ENCODE measurements around the gene ELMOD1. TPM values are rescaled to one million over a fixed set of nuclear protein-coding genes. Genes with fewer than 3 reads are reported as not detected.

ELMOD1 gene
- total and polyA plus RNA-seq, 2 donors from 2014 or later: 0.47 to 2.6 TPM

DNA sequence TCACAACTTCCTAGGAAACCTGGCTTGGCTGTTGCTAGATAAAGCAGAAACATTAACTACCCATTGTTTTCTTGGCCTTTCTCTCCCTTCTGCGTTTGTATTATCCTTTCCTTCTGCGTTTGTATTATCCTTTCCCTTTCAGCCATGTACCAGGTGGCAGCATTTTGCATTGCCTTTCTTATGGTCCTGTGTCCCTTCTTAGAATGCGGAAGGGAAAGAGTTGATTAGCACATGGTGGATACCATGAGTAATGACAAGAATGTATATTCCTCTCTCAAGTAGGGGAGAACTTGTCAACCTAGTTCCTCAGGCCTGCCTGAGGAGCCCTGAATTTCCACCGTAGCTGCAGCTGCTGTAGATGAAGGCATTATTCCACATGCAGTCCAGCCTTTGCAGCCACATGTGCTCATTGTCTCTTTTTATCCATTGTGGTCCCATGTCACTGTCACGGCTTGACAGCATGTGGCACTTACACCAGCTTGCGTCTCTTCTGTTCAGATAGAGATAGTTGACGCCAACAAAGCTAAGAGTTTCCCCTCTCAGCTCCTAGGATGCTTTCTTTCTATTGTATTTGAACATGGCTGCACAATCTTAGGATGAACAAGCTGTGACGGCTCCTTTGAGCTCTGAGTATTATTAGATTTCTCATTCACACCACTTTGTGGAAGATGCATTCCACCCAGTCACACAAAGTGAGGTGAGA is 76.1 kb downstream of the ELMOD1 start:
- Histone ChIP-seq H3K27ac (ENCODE audit: low read depth in 2 of 2, low read length in 2 of 2) (no peak overlapping the region), H3K4me3 (ENCODE audit: low read length in 3 of 3) (no peak overlapping the region), H3K4me1 (ENCODE audit: control insufficient read depth in 2 of 3, insufficient read depth in 2 of 3, low read depth in 1 of 3, low read length in 3 of 3) (no peaks in the 10 kb centered on the region), H3K27me3 (ENCODE audit: control insufficient read depth, insufficient read depth, low read length) (no peaks in the 10 kb centered on the region), H3K9ac (ENCODE audit: low read length in 3 of 3) (no peak overlapping the region), H3K36me3 (ENCODE audit: control insufficient read depth in 2 of 3, insufficient read depth in 3 of 3, low read length in 3 of 3) (no peaks in the 10 kb centered on the region), H3K9me3 (ENCODE audit: control insufficient read depth in 2 of 3, insufficient read depth in 1 of 3, low read length in 3 of 3) (no peaks in the 10 kb centered on the region)
- intact Hi-C loops (cut with DNase I): no loop called here
- DNase-seq (no peak), FAIRE-seq (no peak)
- TF ChIP-seq, protein P1, sequence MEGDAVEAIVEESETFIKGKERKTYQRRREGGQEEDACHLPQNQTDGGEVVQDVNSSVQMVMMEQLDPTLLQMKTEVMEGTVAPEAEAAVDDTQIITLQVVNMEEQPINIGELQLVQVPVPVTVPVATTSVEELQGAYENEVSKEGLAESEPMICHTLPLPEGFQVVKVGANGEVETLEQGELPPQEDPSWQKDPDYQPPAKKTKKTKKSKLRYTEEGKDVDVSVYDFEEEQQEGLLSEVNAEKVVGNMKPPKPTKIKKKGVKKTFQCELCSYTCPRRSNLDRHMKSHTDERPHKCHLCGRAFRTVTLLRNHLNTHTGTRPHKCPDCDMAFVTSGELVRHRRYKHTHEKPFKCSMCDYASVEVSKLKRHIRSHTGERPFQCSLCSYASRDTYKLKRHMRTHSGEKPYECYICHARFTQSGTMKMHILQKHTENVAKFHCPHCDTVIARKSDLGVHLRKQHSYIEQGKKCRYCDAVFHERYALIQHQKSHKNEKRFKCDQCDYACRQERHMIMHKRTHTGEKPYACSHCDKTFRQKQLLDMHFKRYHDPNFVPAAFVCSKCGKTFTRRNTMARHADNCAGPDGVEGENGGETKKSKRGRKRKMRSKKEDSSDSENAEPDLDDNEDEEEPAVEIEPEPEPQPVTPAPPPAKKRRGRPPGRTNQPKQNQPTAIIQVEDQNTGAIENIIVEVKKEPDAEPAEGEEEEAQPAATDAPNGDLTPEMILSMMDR (IDR thresholded peaks at IDR 0.05; ENCODE audit: borderline replicate concordance, extremely low read depth, insufficient read depth): no peak

DNA sequence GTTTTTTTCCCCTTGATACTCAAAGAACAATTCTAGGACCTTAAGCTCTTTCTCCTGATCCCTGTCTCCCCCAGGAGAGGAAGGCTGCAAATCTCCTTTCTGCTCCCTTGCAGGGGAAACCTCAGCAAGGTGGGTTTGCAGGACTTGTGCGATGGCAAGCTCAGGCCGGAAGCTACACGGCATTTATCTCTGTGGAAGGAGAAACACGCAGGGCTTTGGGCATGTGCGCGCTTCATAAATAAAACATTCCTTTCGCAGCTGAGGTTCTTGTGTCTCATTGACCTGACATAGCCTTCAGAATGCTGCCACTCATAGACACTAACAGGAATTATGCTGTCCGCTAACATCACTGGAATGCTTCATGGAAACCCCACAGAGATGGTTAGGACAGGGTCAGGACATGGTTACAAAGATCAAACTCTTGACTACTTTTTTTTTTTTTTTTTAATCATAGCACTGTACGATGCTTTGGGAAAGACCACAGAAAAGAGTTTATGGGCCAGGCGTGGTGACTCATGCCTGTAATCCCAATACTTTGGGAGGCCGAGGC is 78.3 kb downstream of the ELMOD1 start:
- Histone ChIP-seq H3K9me3 (ENCODE audit: control insufficient read depth in 2 of 3, insufficient read depth in 1 of 3, low read length in 3 of 3) (no peaks in the 10 kb centered on the region), H3K4me1 (ENCODE audit: control insufficient read depth in 2 of 3, insufficient read depth in 2 of 3, low read depth in 1 of 3, low read length in 3 of 3) (no peaks in the 10 kb centered on the region), H3K36me3 (ENCODE audit: control insufficient read depth in 2 of 3, insufficient read depth in 3 of 3, low read length in 3 of 3) (no peaks in the 10 kb centered on the region), H3K9ac (ENCODE audit: low read length in 3 of 3) (no peak overlapping the region), H3K4me3 (ENCODE audit: low read length in 3 of 3) (no peak overlapping the region), H3K27ac (ENCODE audit: low read depth in 2 of 2, low read length in 2 of 2) (no peak overlapping the region), H3K27me3 (ENCODE audit: control insufficient read depth, insufficient read depth, low read length) (no peaks in the 10 kb centered on the region)
- intact Hi-C loops (cut with DNase I): no loop called here
- TF ChIP-seq, protein P1 (IDR thresholded peaks at IDR 0.05; ENCODE audit: borderline replicate concordance, extremely low read depth, insufficient read depth): no peak
- FAIRE-seq (no peak), DNase-seq (no peak)

DNA sequence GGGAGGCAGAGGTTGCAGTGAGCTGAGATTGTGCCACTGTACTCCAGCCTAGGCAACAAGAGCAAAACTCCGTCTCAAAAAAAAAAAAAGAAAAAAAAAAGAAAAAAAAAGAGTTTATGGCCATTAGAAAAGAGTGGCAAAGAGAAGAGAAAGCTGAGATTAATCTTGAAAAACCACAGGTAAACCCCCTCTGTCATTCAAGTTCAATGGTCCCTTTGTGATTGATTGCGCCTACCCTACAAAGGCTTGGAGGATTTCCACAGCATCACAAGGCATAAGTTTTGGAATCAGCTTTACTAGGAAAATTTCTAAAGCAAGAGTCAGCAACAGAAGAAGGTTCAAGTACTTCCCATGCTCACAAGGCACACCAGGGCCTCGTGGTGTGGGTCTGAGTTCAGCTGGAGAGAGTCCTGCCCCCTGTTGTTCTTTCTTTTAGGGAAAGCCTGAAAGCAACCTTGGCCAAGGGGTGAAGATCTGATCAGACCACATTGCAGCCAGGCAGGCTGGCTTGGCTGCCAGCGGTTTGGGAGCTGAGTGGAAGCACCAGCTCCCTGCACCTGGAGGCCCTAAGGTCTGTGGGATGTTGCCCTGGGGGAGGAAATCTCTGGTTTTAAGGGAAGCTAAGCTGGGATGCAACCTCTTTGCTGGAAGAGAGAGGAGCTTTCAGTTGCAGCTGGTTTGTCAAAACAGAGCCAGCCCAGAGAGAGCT is 79.1 kb downstream of the ELMOD1 start:
- Histone ChIP-seq H3K4me1 (ENCODE audit: control insufficient read depth in 2 of 3, insufficient read depth in 2 of 3, low read depth in 1 of 3, low read length in 3 of 3) (no peaks in the 10 kb centered on the region), H3K36me3 (ENCODE audit: control insufficient read depth in 2 of 3, insufficient read depth in 3 of 3, low read length in 3 of 3) (no peaks in the 10 kb centered on the region), H3K9ac (ENCODE audit: low read length in 3 of 3) (no peak overlapping the region), H3K4me3 (ENCODE audit: low read length in 3 of 3) (no peak overlapping the region), H3K27ac (ENCODE audit: low read depth in 2 of 2, low read length in 2 of 2) (no peak overlapping the region), H3K27me3 (ENCODE audit: control insufficient read depth, insufficient read depth, low read length) (no peaks in the 10 kb centered on the region), H3K9me3 (ENCODE audit: control insufficient read depth in 2 of 3, insufficient read depth in 1 of 3, low read length in 3 of 3) (no peaks in the 10 kb centered on the region)
- DNase-seq (no peak), FAIRE-seq (no peak)
- TF ChIP-seq, protein P1 (IDR thresholded peaks at IDR 0.05; ENCODE audit: borderline replicate concordance, extremely low read depth, insufficient read depth): no peak
- intact Hi-C loops (cut with DNase I): no loop called here

Data from kidney (tissue), 14 donors.